Hepatocyte (in vitro differentiated cells): ENCODE results near the gene ZNF219. TPM values are rescaled to one million over a fixed set of nuclear protein-coding genes. Genes with fewer than 3 reads are reported as not detected.

Experiments used
- DNase-seq: peaks from one replicate; pipeline ENCODE4 v3.0.0-alpha.2; 2016; ENCODE audit warnings: low spot score
- H2AFZ ChIP-seq: fragments of 200-600 bp; sonication (generic); 2 replicates; pipeline ENCODE4 v1.6.0; 2016; ENCODE audit warnings: antibody characterized with exemption, mild to moderate bottlenecking
- H3K27ac ChIP-seq: fragments of 200-600 bp; sonication (generic); 2 replicates; pipeline ENCODE4 v1.5.1; 2016; ENCODE audit warnings: mild to moderate bottlenecking
- H3K27me3 ChIP-seq: fragments of 200-600 bp; sonication (generic); 2 replicates; pipeline ENCODE4 v1.6.1; 2016
- H3K36me3 ChIP-seq: fragments of 200-600 bp; sonication (generic); replicated peaks from 2 replicates; pipeline ENCODE4 v1.5.1; 2016; ENCODE audit warnings: low read depth; ENCODE audit not compliant: insufficient read depth
- H3K4me1 ChIP-seq: fragments of 200-600 bp; sonication (generic); 2 replicates; pipeline ENCODE4 v1.5.1; 2016; ENCODE audit warnings: mild to moderate bottlenecking, moderate library complexity; ENCODE audit not compliant: insufficient read depth
- H3K4me2 ChIP-seq: fragments of 200-600 bp; sonication (generic); 2 replicates; pipeline ENCODE4 v1.6.0; 2016
- H3K4me3 ChIP-seq: fragments of 200-600 bp; sonication (generic); 2 replicates; pipeline ENCODE4 v1.5.1; 2016; ENCODE audit warnings: mild to moderate bottlenecking
- H3K79me2 ChIP-seq: fragments of 200-600 bp; sonication (generic); 2 replicates; pipeline ENCODE4 v1.6.0; 2017; ENCODE audit warnings: mild to moderate bottlenecking
- H3K9me2 ChIP-seq: fragments of 200-600 bp; sonication (generic); replicated peaks from 2 replicates; pipeline ENCODE4 v1.6.0; 2017; ENCODE audit warnings: mild to moderate bottlenecking; ENCODE audit not compliant: insufficient read depth
- H3K9me3 ChIP-seq: fragments of 200-600 bp; sonication (generic); 2 replicates; pipeline ENCODE4 v1.5.1; 2016; ENCODE audit warnings: low read depth, mild to moderate bottlenecking
- H4K20me1 ChIP-seq: fragments of 200-600 bp; sonication (generic); 2 replicates; pipeline ENCODE4 v1.6.0; 2016; ENCODE audit warnings: mild to moderate bottlenecking; ENCODE audit not compliant: insufficient read depth, poor library complexity, severe bottlenecking
- CTCF ChIP-seq: fragments of 200-600 bp; sonication (generic); IDR thresholded peaks from 2 replicates; pipeline ENCODE4 v1.5.1; 2016; ENCODE audit warnings: antibody characterized with exemption, mild to moderate bottlenecking; ENCODE audit not compliant: poor library complexity
- EZH2 ChIP-seq: fragments of 200-600 bp; sonication (generic); IDR thresholded peaks from 2 replicates; pipeline ENCODE4 v1.6.1; 2016; ENCODE audit warnings: antibody characterized with exemption, mild to moderate bottlenecking, borderline replicate concordance
- EZH2phosphoT487 ChIP-seq: fragments of 200-600 bp; sonication (generic); IDR thresholded peaks from one replicate; pipeline ENCODE4 v1.6.1; 2018; ENCODE audit warnings: antibody characterized with exemption, mild to moderate bottlenecking, low read depth, moderate library complexity; ENCODE audit not compliant: unreplicated experiment, severe bottlenecking
- WGBS: methylation state at CpG from one replicate; pipeline ENCODE4 v1.1.6; 2016; ENCODE audit warnings: low lambda C conversion rate; ENCODE audit errors: missing lambda C conversion rate; 5-methylcytosine and 5-hydroxymethylcytosine counted together
- polyA plus RNA-seq: library from polyadenylated mRNA; unstranded; fragments of >200 nt; fragmentation: Nextera tagmentation; extraction: Ambion mirVana; gene quantifications from 2 replicates; pipeline ENCODE4 v1.2.1, GENCODE V29; 2016
- total RNA-seq: library from RNA; depleted of rRNA; stranded (reverse); fragments of >200 nt; gene quantifications from 2 replicates; pipeline ENCODE4 v1.2.3, GENCODE V29; 2014

ZNF219 gene
- total and polyA plus RNA-seq, 2 experiments from 2014 or later: 25.1 to 29.5 TPM

DNA sequence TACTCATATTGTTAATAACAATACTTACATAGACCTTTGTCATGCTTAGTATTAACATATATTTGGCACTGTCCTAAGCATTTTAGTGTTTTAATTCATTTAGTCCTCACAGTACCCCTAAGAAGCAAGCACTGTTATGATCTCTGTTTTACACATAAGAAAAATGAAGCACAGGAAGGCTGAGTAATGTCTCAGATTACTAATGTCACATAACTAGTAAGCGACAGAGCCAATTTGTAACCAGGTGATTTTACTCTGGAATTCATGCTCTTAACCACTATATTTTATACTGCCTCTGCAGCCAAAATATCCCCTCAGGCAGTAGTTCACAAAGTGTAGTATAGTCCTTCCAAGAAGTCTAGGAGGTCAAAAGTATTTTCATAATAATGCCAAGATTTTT is 22.7 kb upstream of the ZNF219 start:
- Histone ChIP-seq H3K36me3 (no peaks in the 10 kb centered on the region), H3K9me2 (no peaks in the 10 kb centered on the region), H3K4me3 (no peak overlapping the region), H4K20me1 (no peaks in the 10 kb centered on the region), H3K4me1 (no peaks in the 10 kb centered on the region), H3K79me2 (no peaks in the 10 kb centered on the region), H3K9me3 (no peaks in the 10 kb centered on the region), H3K4me2 (no peak overlapping the region), H2AFZ (no peak overlapping the region), H3K27ac (no peak overlapping the region), H3K27me3 (no peaks in the 10 kb centered on the region)
- no peak for DNase-seq
- TF ChIP-seq EZH2: no peak
- TF ChIP-seq EZH2phosphoT487: no peak
- no peak for TF ChIP-seq CTCF
- 74% methylated on average over 1 of the region's 1 CpG for WGBS

DNA sequence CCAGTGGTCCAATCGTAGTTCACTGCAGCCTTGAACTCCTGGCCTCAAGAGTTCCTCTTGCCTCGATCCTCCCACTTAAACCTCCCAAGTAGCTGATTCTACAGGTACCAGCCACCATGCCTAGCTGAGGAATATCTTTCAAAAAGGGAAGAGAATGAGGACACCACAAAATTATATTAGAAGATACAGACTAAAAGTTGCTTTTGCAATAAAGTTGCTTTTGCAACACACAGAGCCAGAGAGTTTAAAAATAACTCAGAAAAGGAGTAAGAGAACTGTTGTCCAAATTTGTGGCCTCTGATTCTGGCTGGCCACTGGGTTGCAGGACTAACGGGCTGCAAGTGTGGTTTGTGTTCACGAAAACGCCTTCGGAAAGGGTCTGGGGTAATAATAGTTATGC is 22.2 kb upstream of the ZNF219 start:
- no peaks in the 10 kb centered on the region for H3K36me3 ChIP-seq
- no peak overlapping the region for H3K4me3 ChIP-seq
- H3K4me1 ChIP-seq: no peaks in the 10 kb centered on the region
- 84% methylated on average over 6 of the region's 6 CpGs for WGBS
- no peaks in the 10 kb centered on the region for H3K9me2 ChIP-seq
- H3K9me3 ChIP-seq: no peaks in the 10 kb centered on the region
- H3K27ac ChIP-seq: no peak overlapping the region
- H4K20me1 ChIP-seq: no peaks in the 10 kb centered on the region
- no peak for DNase-seq
- H3K4me2 ChIP-seq: no peak overlapping the region
- TF ChIP-seq CTCF (no peak), EZH2 (no peak), EZH2phosphoT487 (no peak)
- H2AFZ ChIP-seq: no peak overlapping the region
- no peaks in the 10 kb centered on the region for H3K79me2 ChIP-seq
- no peaks in the 10 kb centered on the region for H3K27me3 ChIP-seq

DNA sequence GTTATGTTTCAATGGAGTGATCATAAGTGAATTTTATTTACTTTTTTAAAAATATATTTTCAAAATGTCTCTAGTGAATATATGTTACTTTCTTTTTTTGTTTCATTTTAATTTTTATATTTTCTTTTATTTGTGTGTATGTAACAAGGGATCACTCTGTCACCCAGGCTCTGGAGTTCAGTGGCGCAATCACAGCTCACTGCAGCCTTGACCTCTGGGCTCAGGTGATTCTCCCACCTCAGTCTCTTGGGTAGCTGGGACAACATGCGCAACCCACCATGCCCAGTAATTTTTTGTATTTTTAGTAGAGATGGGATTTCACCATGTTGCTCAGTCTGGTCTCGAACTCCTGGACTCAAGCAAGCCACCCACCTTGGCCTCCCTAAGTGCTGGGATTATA is 20.5 kb upstream of the ZNF219 start:
- H3K27me3 ChIP-seq: no peaks in the 10 kb centered on the region
- no peak overlapping the region for H2AFZ ChIP-seq
- H3K9me2 ChIP-seq: no peaks in the 10 kb centered on the region
- no peak overlapping the region for H3K4me3 ChIP-seq
- DNase-seq: no peak
- WGBS: 96% methylated on average over 3 of the region's 3 CpGs
- no peaks in the 10 kb centered on the region for H3K36me3 ChIP-seq
- no peak overlapping the region for H3K4me2 ChIP-seq
- no peak overlapping the region for H3K27ac ChIP-seq
- no peak for TF ChIP-seq CTCF
- TF ChIP-seq EZH2: no peak
- TF ChIP-seq EZH2phosphoT487: no peak
- no peaks in the 10 kb centered on the region for H4K20me1 ChIP-seq
- H3K9me3 ChIP-seq: no peaks in the 10 kb centered on the region
- H3K4me1 ChIP-seq: no peaks in the 10 kb centered on the region
- no peaks in the 10 kb centered on the region for H3K79me2 ChIP-seq

DNA sequence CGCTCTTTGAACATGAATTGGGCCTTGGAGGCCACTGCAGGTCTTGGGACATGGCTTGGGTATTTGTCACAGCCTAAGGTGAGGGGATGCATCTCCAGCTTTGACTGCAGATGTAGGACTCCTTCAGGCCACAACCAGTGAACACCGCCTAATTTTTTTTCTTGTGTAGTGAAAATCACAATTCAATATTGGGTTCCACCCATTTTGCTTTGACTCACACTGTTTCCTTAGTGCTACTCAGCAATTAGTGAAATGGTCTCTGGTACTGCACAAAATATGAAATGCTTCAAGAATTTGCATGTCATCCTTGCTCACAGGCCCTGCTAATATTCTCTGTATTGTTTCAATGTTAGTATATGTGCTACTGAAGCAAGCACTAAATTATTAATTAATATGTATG is 14.9 kb upstream of the ZNF219 start:
- H3K9me2 ChIP-seq: no peaks in the 10 kb centered on the region
- 95% methylated on average over 2 of the region's 2 CpGs for WGBS
- no peaks in the 10 kb centered on the region for H3K36me3 ChIP-seq
- no peak overlapping the region for H2AFZ ChIP-seq
- H3K27ac ChIP-seq: no peak overlapping the region
- no peak overlapping the region for H3K4me3 ChIP-seq
- no peaks in the 10 kb centered on the region for H3K4me1 ChIP-seq
- no peaks in the 10 kb centered on the region for H3K79me2 ChIP-seq
- no peak for TF ChIP-seq CTCF
- TF ChIP-seq EZH2phosphoT487: no peak
- no peak for TF ChIP-seq EZH2
- no peak for DNase-seq
- no peaks in the 10 kb centered on the region for H3K27me3 ChIP-seq
- H4K20me1 ChIP-seq: no peaks in the 10 kb centered on the region
- H3K9me3 ChIP-seq: no peaks in the 10 kb centered on the region
- H3K4me2 ChIP-seq: no peak overlapping the region
